IPS-18c (cell line): ENCODE data around the gene SLC35C1.

Experiments
- H3K4me3 ChIP-seq: 2 replicates; pipeline ENCODE4 v1.7.0; 2013; ENCODE audit warnings: low read depth, mild to moderate bottlenecking, low read length, moderate library complexity; ENCODE audit not compliant: insufficient read depth
- H3K9me3 ChIP-seq: one replicate; pipeline ENCODE4 v1.6.1; 2013; ENCODE audit warnings: mild to moderate bottlenecking, low read length, moderate library complexity; ENCODE audit not compliant: control insufficient read depth, insufficient read depth

SLC35C1 gene

GRCh38 chr11:45852018-45852711 is 47.2 kb downstream of the SLC35C1 start:
- no peak overlapping the region for H3K4me3 ChIP-seq
- no peaks in the 10 kb centered on the region for H3K9me3 ChIP-seq

- Histone ChIP-seq H3K9me3 (no peaks in the 10 kb centered on the region), H3K4me3 (no peak overlapping the region)
Observed at GRCh38 chr11:45852712-45853101, 47.8 kb downstream of the SLC35C1 start.

GRCh38 chr11:45853332-45854219 is 48.6 kb downstream of the SLC35C1 start:
- no peak overlapping the region for H3K4me3 ChIP-seq

GRCh38 chr11:45855308-45855707 is 50.4 kb downstream of the SLC35C1 start:
- Histone ChIP-seq H3K9me3 (no peaks in the 10 kb centered on the region), H3K4me3 (peak overlapping the region; percentile 2; the same call in 1 of the 2 replicates)

More at GRCh38 chr11:45853332-45854219, 48.6 kb downstream of the SLC35C1 start:
- H3K9me3 ChIP-seq: no peaks in the 10 kb centered on the region

GRCh38 chr11:45856044-45856468 is 51.1 kb downstream of the SLC35C1 start:
- no peak overlapping the region for H3K4me3 ChIP-seq
- H3K9me3 ChIP-seq: no peaks in the 10 kb centered on the region

GRCh38 chr11:45857961-45858474 is 53.1 kb downstream of the SLC35C1 start:
- no peaks in the 10 kb centered on the region for H3K9me3 ChIP-seq
- H3K4me3 ChIP-seq: no peak overlapping the region

- Histone ChIP-seq H3K4me3 (no peak overlapping the region), H3K9me3 (no peaks in the 10 kb centered on the region)
Observed at GRCh38 chr11:45858751-45859398, 53.9 kb downstream of the SLC35C1 start.

GRCh38 chr11:45859661-45860140 is 54.8 kb downstream of the SLC35C1 start:
- Histone ChIP-seq H3K9me3 (no peaks in the 10 kb centered on the region), H3K4me3 (no peak overlapping the region)

GRCh38 chr11:45860348-45860747 is 55.4 kb downstream of the SLC35C1 start:
- no peak overlapping the region for H3K4me3 ChIP-seq

GRCh38 chr11:45860764-45861510 is 56.0 kb downstream of the SLC35C1 start:
- H3K9me3 ChIP-seq: no peaks in the 10 kb centered on the region
- H3K4me3 ChIP-seq: no peak overlapping the region

More at GRCh38 chr11:45860348-45860747, 55.4 kb downstream of the SLC35C1 start:
- no peaks in the 10 kb centered on the region for H3K9me3 ChIP-seq
